Measurements from ENCODE around the gene FAM193A.

DNA sequence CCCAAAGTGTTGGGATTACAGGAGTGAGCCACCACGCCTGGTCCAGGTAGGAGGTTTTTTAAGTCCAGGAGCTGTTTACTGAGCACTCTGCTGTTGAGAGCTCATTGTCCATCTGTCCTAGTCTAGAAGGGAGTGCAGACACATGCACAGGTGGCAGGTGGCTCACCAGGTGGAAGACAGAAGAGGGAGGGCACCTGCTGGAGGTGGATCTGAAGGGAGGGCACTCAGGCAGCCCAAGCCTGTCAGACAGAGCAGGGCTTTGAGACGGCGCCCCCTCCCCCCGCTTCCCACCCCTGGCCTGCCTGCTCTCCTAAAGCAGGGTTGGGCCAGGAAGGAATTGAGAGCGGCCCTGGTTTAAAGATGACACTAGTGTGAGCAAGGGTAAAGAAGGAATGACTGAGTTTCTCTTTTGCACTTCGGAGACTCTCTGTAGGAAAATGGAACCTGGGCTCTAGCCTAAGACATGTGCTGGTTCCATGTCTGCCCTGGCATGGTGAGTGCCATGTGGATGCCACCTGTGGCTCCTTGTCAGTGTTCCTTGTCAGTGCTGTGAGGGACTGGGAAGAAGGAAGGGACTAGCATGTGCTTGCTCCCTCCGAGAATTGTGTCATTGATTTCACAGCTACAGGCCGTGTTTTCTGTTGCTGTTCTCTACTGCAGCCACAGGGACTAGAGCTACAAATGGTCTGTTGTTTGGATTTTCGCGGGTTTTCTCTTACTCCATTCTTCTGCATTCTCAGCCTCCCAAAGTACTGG, 111.1 kb downstream of the FAM193A start:
- TF ChIP-seq POLR2AphosphoS5 (IDR thresholded peaks at IDR 0.05; ENCODE audit: borderline replicate concordance, low read depth, low read length) (no peak), EZH2 (IDR thresholded peaks at IDR 0.05) (no peak), FOXP2 (optimal IDR thresholded peaks at IDR 0.05; ENCODE audit: control extremely low read depth, extremely low read length, insufficient read depth) (no peak)

All from SK-N-MC (cell line).